ENCODE data around the gene MYO3B. TPM values are rescaled to one million over a fixed set of nuclear protein-coding genes. Genes with fewer than 3 reads are reported as not detected.

MYO3B gene
- total RNA-seq, 2 donors from 2014 or later, result 5.2 to 10.9 TPM

GRCh38 chr2:170521299-170521698 lies 343.4 kb downstream of the MYO3B start:
- no peaks in the 10 kb centered on the region for H3K27me3 ChIP-seq (ENCODE audit: control insufficient read depth, insufficient read depth, low read length, poor library complexity, severe bottlenecking)
- no peak overlapping the region for H3K27ac ChIP-seq (ENCODE audit: low read depth, low read length)
- Mint-ChIP-seq H3K4me1 (peaks cover 14% of the 10 kb centered on the region), H3K9me3 (no peaks in the 10 kb centered on the region), H3K4me3 (no peak overlapping the region), H3K36me3 (ENCODE audit: low read depth) (no peaks in the 10 kb centered on the region), H3K27ac (no peak overlapping the region), H3K27me3 (ENCODE audit: insufficient read depth) (no peaks in the 10 kb centered on the region)
- no peak overlapping the region for H3K4me3 ChIP-seq (ENCODE audit: low read length)
- no peaks in the 10 kb centered on the region for H3K36me3 ChIP-seq (ENCODE audit: control insufficient read depth, insufficient read depth, low read length)
- 76 to 89% methylated on average over 2 of the region's 2 CpGs for WGBS, 2 experiments (ENCODE audit: insufficient coverage in 1 of 2, insufficient read length in 1 of 2)
- no peak for TF ChIP-seq CTCF (conservative IDR thresholded peaks at IDR 0.05)
- H3K9me3 ChIP-seq (ENCODE audit: control insufficient read depth, low read length), result no peaks in the 10 kb centered on the region
- H3K4me1 ChIP-seq (ENCODE audit: control insufficient read depth, insufficient read depth, low read length), result no peaks in the 10 kb centered on the region
- H3K9ac ChIP-seq (ENCODE audit: extremely low read depth, low read length, poor library complexity, severe bottlenecking), result no peak overlapping the region
- DNase-seq, result no peak

DNA sequence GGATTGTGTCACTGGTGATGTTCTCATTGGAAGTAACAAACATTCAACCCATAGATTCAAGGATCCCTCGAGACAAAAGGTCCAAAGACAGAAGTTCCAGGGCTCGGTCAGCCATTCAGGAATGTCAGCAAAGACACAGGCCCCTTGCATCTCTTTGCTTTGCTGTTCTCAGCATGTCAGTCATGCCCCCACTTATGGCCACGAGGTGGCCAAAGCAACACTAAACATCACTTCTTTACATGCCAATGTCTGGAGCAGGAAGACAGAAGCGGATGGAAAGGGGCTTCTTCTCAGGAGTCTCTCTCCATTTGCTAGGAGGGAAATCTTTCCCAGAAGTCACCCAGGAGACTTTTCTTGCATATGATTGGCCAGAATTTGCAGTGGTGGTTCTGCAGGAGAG lies 345.6 kb downstream of the MYO3B start:
- no peaks in the 10 kb centered on the region for H3K9me3 Mint-ChIP-seq

GRCh38 chr2:170524828-170525565 lies 347.1 kb downstream of the MYO3B start:
- no peaks in the 10 kb centered on the region for H3K27me3 Mint-ChIP-seq (ENCODE audit: insufficient read depth)
- peaks cover 18% of the 10 kb centered on the region for H3K4me1 Mint-ChIP-seq

More for the DNA sequence above, 345.6 kb downstream of the MYO3B start:
- H3K36me3 Mint-ChIP-seq (ENCODE audit: low read depth), result no peaks in the 10 kb centered on the region
- peak; percentile 55 for TF ChIP-seq CTCF (conservative IDR thresholded peaks at IDR 0.05)
- no peak for DNase-seq
- H3K27ac ChIP-seq (ENCODE audit: low read depth, low read length), result no peak overlapping the region
- no peaks in the 10 kb centered on the region for H3K27me3 ChIP-seq (ENCODE audit: control insufficient read depth, insufficient read depth, low read length, poor library complexity, severe bottlenecking)
- 78 to 85% methylated on average over 4 of the region's 4 CpGs for WGBS, 2 experiments (ENCODE audit: insufficient coverage in 1 of 2, insufficient read length in 1 of 2)
- H3K27me3 Mint-ChIP-seq (ENCODE audit: insufficient read depth), result no peaks in the 10 kb centered on the region
- H3K4me1 Mint-ChIP-seq, result peaks cover 9% of the 10 kb centered on the region
- H3K9me3 ChIP-seq (ENCODE audit: control insufficient read depth, low read length), result no peaks in the 10 kb centered on the region
- H3K27ac Mint-ChIP-seq, result no peak overlapping the region
- H3K4me1 ChIP-seq (ENCODE audit: control insufficient read depth, insufficient read depth, low read length), result no peaks in the 10 kb centered on the region
- no peaks in the 10 kb centered on the region for H3K36me3 ChIP-seq (ENCODE audit: control insufficient read depth, insufficient read depth, low read length)
- no peak overlapping the region for H3K4me3 Mint-ChIP-seq
- no peak overlapping the region for H3K9ac ChIP-seq (ENCODE audit: extremely low read depth, low read length, poor library complexity, severe bottlenecking)
- H3K4me3 ChIP-seq (ENCODE audit: low read length), result no peak overlapping the region

More at GRCh38 chr2:170524828-170525565, 347.1 kb downstream of the MYO3B start:
- Mint-ChIP-seq H3K4me3 (no peak overlapping the region), H3K9me3 (no peaks in the 10 kb centered on the region), H3K27ac (no peak overlapping the region), H3K36me3 (ENCODE audit: low read depth) (no peaks in the 10 kb centered on the region)
- H3K9me3 ChIP-seq (ENCODE audit: control insufficient read depth, low read length), result no peaks in the 10 kb centered on the region
- peak overlapping the region; percentile 35 for H3K27ac ChIP-seq (ENCODE audit: low read depth, low read length)
- no peaks in the 10 kb centered on the region for H3K36me3 ChIP-seq (ENCODE audit: control insufficient read depth, insufficient read depth, low read length)
- no peaks in the 10 kb centered on the region for H3K27me3 ChIP-seq (ENCODE audit: control insufficient read depth, insufficient read depth, low read length, poor library complexity, severe bottlenecking)
- no peak overlapping the region for H3K4me3 ChIP-seq (ENCODE audit: low read length)
- no peak for TF ChIP-seq CTCF (conservative IDR thresholded peaks at IDR 0.05)
- WGBS, 2 experiments (ENCODE audit: insufficient coverage in 1 of 2, insufficient read length in 1 of 2), result 53 to 69% methylated on average over 2 of the region's 2 CpGs
- H3K9ac ChIP-seq (ENCODE audit: extremely low read depth, low read length, poor library complexity, severe bottlenecking), result no peak overlapping the region
- DNase-seq, result no peak
- peaks cover 7% of the 10 kb centered on the region for H3K4me1 ChIP-seq (ENCODE audit: control insufficient read depth, insufficient read depth, low read length)
